GM18517 (cell line): ENCODE measurements around the gene CDKN2B-AS1.
A peak's percentile ranks its signal among the peaks of the same experiment; 100 is the strongest.

ENCODE experiments used
- ATAC-seq: cut with Tn5 transposase; IDR thresholded peaks from one replicate; pipeline ENCODE4 v1.9.1; 2021; ENCODE audit warnings: mild to moderate bottlenecking, moderate library complexity; ENCODE audit not compliant: unreplicated experiment

The CDKN2B-AS1 gene

GRCh38 chr9:22078081-22078480 is 83.5 kb downstream of the CDKN2B-AS1 start:
- no peak for ATAC-seq

- peak; percentile 68 for ATAC-seq
These were observed 85.3 kb downstream of the CDKN2B-AS1 start for GRCh38 chr9:22079873-22080341.

GRCh38 chr9:22084336-22085035 is 89.9 kb downstream of the CDKN2B-AS1 start:
- no peak for ATAC-seq

GRCh38 chr9:22088053-22088716 is 93.6 kb downstream of the CDKN2B-AS1 start:
- ATAC-seq, result no peak

- no peak for ATAC-seq
These were observed 94.1 kb downstream of the CDKN2B-AS1 start for GRCh38 chr9:22088717-22089061.

- ATAC-seq, result no peak
These were observed 103.1 kb downstream of the CDKN2B-AS1 start for GRCh38 chr9:22097707-22098106.

GRCh38 chr9:22098643-22099332 is 104.2 kb downstream of the CDKN2B-AS1 start:
- ATAC-seq, result no peak

- no peak for ATAC-seq
These were observed 106.0 kb downstream of the CDKN2B-AS1 start for GRCh38 chr9:22100626-22101025.

GRCh38 chr9:22102146-22103053 is 107.8 kb downstream of the CDKN2B-AS1 start:
- no peak for ATAC-seq

- no peak for ATAC-seq
These were observed 109.3 kb downstream of the CDKN2B-AS1 start for GRCh38 chr9:22103685-22104575.

GRCh38 chr9:22105005-22105722 is 110.6 kb downstream of the CDKN2B-AS1 start:
- ATAC-seq, result peak; percentile 97

GRCh38 chr9:22107202-22108045 is 112.8 kb downstream of the CDKN2B-AS1 start:
- ATAC-seq, result no peak

GRCh38 chr9:22108581-22109370 is 114.2 kb downstream of the CDKN2B-AS1 start:
- ATAC-seq, result no peak

- ATAC-seq, result no peak
These were observed 116.8 kb downstream of the CDKN2B-AS1 start for GRCh38 chr9:22111176-22111953.

GRCh38 chr9:22111954-22112247 is 117.3 kb downstream of the CDKN2B-AS1 start:
- no peak for ATAC-seq

GRCh38 chr9:22112870-22113821 is 118.6 kb downstream of the CDKN2B-AS1 start:
- no peak for ATAC-seq
